ENCODE results near the gene CLCNKB.
"Not testable (repeated sequence)": the region's sequence is repeated elsewhere in the genome, so short reads cannot be mapped to it uniquely, and the experiment has no call there.

Gene CLCNKB

DNA sequence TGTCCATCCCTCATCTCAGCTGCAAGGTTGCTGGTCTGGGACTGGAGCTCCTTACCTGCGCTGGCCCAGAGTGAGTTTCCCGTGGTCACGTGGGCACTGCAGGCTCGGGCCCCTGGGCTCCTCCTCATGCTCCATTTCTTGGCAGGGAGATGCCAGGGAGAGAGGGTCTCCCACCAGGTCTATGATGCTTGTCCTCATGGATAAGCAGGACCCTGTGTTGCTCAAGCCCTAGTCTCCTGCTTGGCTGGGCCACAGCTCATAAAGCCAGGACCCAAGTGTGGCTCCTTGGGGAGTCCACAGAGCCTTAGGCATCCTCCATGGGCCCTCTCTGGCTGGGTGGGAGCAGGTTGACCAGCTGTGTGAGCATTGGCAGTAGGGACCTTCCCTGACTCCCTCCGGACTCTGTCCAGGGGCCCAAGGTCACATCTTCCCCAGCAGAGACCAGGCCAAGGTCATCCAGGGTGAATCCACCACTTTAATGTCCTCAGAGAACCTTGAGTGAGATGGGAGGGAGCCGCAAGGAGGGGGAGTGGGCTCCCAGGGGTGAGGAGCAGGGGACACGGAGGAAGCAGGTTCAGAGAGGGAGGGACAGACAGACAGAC, 13.8 kb downstream of the CLCNKB start:
- DNase-seq (ENCODE audit: low read depth, low spot score): not testable (repeated sequence)

DNA sequence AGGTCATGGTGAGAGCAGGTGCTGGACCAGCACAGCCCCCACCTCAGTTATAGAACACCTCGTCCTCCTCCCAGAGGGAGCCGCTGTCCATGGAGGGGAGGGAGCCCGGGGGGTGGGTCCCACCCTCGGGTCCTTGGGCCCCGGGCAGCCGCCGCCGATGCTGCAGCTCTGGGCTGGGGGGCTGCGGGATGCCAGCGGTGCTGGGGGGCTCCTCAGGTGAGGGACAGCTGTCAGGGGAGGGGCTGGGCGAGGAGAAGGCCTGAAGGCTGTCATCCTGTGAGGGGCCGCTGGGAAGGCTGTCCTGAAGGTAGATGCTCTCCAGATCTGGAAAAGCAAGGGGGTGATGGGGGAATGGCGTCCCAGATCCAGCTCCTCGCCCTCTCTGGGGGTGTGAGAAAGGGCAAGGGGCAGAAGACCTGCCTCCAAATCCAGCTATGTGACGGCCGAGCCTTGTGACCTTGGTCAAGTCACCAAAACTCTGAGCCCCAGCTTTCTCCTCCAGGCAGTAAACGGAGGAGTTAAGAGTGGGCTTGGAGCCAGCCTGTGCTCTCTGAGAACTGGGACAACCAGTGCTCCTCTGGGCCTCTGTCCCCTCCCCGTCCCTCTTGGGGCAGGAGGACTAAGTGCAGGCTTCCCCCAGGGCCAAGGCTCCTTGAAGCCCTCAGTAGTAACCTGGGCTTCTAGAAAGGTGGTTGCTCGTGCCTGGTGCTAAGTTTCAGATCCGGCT, 15.0 kb downstream of the CLCNKB start:
- DNase-seq (ENCODE audit: low read depth, low spot score): not testable (repeated sequence)

DNA sequence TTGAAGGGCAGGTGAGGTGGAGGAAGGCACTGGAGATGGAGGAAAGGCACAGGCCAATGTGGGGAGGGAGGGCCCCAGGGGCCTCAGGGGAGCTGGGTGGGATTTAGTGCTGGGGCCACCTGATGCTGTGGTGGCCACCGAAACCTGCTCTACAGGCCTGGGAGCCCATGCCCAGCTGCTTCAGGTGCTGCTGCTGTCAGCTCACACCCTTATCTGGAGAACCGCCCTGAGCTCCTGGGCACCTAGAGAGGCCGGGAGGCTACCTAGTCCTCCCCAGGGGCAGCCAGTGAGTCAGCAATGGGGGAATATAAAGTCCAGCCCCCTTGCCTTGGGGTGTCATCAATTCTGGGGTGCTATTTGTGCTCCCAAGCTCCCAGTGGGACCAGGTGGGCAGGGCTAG, 17.7 kb downstream of the CLCNKB start:
- DNase-seq (ENCODE audit: low read depth, low spot score): no peak

DNA sequence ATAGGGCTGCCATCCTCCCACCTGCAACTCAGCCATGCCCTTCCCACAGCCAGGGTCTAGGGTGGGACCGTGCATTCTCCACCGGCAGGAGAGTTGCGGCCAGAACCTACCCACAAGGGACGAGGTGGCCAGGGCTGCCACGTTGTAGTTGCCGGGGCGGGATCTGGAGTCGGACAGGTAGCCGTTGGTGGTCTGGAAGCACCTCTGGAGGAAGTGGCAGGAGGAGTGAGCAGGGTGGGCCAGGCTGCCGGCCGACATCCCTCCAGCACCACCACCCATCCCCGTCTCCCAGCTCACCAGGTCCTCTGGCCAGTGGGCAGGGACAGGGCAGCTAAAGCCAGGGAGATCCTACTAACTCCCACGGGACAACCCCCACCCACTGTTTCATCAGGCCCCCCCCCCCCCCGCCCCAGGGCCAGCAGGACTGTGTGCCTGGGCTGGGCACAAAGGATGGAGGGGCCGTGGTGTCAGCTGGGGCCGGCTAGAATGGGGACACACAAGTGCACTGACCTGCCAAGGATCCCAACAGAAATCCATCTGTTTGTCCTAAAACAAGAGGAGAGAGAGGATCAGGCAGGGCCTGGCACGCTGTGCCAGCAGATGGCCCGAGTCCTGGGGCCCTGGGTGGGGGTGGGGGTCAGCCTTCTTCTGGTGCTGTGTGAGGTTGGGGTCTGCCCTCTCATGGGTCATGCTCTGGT, 18.6 kb downstream of the CLCNKB start:
- not testable (repeated sequence) for DNase-seq (ENCODE audit: low read depth, low spot score)

DNA sequence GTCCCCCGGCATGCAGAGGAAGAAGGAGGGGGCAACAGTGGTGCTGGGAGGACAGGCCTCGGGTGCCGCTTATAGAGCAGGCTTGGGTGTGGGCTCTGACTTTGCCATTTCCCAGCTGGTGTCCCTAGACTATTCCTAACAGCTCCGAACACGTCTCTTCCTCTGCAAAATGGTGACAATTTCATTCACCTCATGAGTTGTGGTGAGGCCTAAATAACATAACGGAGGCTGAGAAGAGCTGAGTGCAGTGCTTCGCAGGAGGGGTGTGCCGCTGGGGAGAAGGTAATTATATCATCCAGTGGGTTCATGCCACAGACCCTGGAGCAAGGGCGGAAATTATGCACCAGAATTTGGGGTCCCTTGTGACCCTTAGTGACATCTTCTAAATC, 19.1 kb downstream of the CLCNKB start:
- DNase-seq (ENCODE audit: low read depth, low spot score): not testable (repeated sequence)

DNA sequence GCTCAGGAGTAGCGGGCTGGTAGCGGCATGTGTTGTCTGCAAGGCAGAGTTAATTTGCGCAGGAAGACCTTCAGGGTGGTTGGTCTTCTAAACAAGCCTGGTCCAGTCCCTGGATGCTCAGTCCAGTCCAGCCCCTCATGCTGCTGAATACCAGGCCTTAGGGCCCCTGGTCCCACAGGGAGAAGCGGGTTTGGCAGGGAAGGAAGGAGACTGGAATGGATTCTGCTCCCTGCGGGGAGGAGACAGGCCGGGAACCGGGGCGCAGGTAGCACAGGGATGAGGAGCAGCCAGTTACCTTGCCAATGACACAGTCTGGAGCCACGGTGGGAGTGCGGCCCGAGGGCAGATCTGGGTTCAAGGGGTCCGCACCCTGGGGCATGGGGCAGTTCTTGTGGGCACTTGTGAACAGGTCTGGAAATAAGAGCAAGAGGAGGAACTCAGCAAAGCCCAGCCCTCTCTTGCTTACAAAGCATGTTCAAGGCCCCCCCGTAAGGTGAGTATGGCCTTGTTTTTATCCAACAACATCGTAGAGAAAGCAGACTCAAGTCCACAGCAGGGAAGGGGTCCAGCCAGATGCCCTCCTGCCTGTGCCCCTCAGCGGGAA, 19.7 kb downstream of the CLCNKB start:
- no peak for DNase-seq (ENCODE audit: low read depth, low spot score)

DNA sequence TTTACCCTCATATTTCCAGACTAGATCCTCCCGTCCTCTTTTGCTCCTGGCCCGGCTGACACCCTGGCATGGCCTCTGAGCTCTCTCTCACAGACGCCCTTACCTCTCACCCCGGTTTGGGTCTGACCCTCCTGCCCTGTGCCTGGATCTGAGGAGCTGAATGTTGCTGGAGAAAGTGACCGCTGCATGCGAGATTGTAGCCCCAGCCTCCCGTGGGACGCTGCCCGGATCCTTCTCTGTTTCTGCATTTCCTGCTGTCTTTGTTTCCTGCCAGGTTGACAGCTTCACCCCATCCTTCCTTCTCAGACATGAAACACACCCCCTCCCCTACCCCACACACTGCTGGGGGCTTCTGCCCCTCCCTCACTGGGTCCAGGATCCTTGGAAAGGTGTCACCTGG, 20.3 kb downstream of the CLCNKB start:
- DNase-seq (ENCODE audit: low read depth, low spot score): no peak

DNA sequence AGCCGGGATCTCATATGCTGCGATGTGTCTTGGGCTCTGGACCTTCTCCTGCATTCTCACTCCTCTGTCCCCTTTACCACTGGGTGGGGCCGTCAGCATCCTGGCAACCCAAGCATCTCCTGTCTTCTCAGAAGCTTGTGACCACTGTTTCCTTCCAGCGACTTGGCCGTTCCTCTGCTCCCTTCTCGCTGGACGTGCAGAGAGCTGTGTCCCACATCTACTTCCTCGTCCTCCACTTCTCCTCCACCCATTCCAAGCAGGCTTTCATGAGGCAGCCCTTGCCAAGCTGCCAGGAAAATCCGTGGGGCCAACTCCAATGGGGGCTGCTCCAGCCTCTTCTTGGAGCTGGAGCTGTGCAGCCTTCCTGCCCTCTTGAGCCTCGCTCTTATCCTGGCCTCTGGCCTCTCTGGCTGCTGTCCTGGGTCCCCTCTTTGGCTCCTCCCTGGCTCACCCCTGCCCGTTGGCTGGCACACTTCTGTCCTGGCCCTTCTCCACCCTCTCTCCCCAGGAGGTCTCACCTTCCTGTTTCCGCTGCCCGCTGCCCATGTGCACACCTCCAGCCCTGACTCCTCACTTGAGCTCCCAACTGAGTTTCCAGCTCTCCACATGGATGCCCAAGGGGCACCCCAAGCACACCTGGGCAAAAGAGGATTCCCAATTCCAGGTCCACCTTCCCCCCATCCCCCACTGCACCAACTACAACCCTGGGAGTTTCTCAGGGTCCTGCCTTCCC, 21.1 kb downstream of the CLCNKB start:
- DNase-seq (ENCODE audit: low read depth, low spot score): no peak

DNA sequence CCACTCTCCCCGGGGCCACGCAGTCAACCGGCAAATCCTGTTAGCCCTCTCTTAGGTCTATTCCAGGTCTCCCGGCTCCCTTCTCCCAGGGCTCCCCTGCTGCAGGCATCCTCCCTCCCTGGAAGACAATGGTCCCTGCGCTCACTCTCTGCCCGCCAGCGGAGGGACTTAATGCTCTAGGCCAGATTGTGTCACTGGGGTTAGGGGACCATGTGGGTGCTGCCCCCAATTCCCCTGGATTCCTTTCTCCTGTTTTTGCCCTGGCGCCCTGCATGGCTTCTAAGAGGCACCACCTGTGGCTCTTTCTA, 21.6 kb downstream of the CLCNKB start:
- no peak for DNase-seq (ENCODE audit: low read depth, low spot score)

DNA sequence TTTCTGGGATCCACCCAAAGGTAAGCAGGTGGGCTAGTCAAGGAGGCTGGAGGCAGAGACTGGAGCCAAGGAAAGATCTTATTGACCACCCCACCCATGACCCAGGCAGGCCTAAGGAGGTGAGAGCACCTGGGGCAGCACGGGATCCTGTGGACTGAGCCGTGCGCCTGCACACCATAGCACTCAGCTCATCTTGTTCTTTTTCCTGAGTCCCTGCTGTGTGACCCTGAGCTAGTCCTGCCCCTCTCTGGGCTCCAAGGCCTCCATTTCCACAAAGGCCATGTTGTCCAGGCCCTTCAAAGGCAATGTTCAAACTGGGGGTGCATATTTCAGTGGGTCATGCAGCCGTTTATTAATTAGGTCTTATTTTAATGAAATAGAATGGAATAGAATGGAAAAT, 22.7 kb downstream of the CLCNKB start:
- no peak for DNase-seq (ENCODE audit: low read depth, low spot score)

DNA sequence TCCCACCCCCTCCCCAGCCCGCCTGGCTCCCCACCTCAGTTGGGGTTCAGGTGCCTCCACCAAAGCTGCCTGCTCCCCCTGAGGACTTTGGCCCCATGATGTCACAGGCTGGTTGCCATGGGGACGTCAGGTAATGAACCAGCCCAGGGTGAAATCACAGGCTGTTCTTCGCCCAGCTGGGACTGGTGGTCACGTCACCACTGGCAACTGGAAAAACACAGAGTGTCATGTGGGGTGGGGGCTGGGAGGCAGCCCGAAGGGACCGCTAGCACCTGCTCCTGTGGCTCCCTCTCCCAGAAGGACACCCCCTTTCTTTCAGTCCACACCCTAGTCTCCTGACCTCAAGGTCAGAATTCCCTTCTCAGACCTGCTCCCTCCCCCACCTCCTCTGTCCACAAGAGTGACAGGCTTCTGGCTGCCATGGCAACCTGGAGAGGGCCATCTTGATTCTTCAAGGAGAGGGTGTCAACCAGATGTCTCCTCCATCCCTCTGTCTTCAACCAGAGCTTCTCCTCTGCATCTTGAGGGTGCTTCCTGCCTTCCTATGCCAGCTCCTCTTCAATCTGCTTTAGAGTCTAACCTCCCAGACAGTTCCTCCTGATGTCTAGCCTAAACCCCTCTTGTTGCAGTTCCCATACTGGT, 23.7 kb downstream of the CLCNKB start:
- DNase-seq (ENCODE audit: low read depth, low spot score): no peak

DNA sequence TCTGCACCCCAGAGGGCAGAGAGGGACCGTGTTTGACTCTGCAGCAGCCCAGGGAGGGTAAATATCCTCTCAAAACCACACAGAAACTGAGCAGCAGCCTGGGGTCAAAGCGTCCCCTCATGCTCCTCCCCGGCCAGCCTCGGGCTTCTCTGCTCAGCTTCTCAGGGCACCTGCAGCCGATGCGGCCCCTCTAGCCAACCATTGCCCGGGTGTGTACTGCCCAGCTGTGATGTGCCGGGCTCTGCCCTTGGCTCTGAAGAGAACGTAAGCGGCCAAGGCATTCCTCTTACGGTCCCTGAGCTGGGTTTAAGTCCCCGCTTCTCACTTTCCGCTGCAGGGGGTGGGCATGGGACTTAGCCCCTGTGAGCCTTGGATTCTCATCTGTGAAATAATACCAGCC, 24.4 kb downstream of the CLCNKB start:
- no peak for DNase-seq (ENCODE audit: low read depth, low spot score)

DNA sequence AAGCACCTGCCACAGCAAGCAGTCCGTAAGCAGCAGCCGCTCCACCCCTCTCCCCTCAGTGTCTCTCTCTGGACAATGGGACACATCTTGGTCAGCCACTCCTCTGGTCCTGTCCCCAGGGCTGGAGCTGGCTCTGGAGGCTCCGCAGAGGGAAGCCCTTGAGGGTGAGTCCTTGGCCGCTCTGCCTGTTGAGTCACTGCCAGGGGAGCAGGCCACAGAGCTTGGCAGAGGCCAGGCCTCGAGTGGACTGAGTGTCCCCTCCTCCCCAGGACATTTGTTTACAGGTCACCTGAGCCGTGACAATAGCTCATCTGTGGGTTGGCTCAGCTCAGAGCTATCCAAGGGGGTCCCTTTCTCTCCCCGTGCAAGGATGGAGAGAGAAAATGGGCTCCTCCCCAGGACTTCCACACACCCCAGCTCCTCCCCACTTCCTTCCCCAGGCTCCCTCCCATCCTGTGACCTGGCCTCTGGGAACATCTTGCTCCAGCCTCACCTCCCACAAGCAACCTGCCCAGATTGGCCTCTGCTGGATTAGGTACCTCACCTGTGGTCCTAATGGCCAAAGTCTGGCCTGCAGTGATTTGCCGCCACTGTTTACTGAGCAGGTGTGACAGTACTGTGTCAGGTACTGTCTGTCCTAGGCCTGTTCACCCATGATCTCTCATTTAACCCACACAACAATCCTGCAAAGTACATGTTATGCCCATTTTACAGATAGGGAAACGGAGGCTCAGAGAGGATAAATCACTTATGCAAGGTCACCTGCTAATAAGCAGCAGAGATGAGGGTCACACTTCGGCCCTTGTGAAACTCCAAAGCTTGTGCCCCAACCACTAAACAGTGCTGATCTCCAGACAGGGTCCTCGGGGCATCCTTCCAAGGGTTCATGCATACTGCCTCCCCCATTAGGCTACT, 25.0 kb downstream of the CLCNKB start:
- no peak for DNase-seq (ENCODE audit: low read depth, low spot score)

DNA sequence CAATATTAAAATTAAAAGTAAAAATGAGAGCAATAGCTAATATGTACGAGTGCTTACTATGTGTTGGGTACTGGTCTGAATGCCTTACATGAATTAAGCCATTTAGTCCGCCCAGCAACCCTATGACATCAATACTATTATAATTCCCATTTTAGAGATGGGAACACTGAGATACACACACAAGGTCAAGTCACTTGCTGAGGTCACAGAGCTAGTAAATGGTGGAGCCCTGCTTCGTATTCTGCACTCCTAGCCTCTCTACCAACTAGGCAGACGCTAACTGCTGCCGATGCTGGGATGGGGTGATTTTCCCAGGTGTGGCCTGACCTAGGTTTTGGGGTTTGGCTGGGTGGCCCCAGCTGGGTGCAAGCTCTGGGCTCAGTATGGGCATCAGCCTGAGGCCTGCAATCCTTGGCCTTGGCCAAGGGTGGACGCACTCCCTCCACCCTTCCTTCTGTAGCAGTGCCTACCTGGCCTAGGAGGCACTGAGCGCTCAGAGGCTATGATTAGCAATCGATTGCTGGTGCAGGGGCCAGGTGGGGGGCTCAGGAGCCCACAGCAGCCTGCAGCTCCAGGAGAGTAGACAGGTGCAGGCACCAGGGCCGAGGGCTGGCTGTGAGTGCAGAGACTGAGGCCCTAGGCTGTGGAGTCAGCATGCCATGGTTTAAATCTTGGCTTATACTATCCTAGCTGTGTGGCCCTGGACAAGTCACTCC, 27.2 kb downstream of the CLCNKB start:
- no peak for DNase-seq (ENCODE audit: low read depth, low spot score)

DNA sequence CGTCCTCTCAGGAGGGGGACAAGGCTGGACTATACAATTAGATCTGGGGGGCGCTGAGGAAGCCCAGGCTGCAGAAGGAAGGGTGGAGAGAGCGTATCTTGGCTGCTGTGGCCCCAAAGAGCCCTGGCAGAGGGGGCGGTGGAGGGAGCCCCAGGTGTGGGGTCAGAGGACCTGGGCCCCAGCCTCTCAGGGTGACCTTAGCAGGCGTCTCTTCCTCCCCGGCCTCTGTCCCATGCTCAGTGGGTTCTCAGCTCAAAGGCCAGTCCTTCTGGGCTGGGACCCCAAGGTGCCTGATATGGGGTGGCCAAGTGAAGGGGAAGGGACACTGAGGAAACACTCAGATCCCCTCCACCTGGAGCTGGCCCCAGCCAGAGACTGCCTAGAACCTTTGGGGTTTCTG, 28.0 kb downstream of the CLCNKB start:
- DNase-seq (ENCODE audit: low read depth, low spot score): no peak

DNA sequence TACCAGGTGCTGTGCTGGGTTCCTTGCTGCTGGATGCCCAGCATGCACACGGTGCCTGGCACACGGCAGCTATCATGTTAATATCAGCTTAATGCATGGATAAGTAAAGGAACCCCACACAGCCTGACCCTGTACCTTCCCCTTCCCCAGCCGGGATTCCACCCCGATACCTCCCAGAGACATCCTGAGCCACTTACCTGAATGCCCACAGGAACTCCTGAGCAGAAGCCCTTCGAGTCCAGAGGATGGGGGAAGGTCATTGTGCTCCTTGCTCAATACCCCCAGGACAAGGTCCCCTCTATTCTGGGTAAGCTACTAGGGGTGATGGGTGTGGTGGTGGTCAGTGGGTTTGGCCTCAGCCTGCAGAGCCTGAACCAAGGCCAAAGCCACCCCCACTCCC, 28.5 kb downstream of the CLCNKB start:
- no peak for DNase-seq (ENCODE audit: low read depth, low spot score)

DNA sequence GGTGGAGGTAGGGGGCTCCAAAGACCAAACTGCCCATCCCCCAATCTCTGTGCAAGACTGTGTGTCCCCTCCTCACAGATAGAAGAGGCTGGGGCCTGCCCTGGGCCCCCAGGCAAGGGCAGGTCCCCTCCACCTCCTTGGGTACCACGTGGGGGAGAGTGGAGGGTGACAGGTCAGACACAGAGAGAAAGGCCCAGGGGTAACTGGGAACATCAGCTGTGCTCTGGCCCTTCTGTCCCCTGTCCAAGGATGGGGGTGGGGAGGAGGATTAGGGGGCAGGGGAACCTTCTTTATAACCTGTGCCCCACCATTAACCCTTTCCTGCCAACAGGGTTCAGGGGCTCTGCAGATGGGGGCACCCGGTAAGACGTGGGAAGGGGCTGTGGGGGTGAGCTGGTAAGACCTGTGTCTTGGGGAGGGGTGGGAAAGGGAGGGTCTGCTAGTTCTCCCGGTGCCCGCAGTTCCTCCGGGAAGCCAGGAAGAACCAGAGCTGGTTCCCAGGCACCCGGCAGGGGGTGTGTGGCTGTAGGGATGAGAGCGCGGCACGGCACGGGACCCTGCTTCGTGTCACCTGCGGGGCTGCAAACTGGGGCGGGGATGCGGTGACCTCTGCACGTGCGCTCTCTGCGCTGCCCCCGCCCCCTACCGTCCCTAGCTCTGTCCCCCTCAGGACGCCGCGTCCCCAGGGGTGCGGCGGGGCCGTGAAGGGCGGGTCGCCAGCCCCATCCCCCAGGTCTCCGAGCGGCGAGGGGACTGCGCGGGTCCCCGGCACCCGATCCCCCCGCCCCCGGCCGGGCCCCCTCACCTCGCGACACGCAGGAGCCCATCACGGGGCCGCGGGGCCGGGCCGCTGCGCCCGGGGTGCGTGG, 29.3 kb downstream of the CLCNKB start:
- no peak for DNase-seq (ENCODE audit: low read depth, low spot score)

DNA sequence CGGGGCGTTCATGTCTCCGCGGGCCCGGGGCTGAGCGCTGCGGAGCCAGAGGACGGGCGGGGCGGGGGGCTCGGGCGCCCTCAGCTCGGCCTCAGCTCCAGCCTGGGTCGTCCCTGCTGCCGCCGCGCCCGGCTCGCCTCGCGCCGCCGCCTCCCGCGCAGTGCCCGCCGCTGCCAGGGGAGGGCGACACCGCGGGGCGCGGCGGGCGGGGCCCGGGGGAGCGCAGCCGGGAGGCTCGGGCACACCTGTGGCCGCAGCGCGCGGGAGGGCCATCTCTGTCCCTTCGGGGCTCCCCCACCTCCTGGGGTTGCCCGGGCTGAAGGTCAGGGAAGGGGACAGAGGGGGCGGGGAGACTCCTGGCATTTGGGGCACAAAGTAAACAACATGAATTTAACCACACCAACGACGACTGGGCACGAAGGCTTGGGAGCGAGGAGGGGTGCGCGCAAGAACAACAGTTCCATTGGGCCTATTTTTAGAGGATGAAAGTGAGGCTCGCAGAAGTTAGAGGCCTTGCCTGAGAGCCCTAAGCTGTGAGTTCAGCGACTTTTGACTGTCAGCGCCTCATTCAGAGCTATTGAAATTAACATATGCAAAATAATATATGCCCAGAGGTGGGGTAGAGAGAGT, 30.0 kb downstream of the CLCNKB start, which contains the start of gene FAM131C:
FAM131C (minus strand) TSS at position 162 of the 630 bp plus-strand sequence. CDS start 209 bp downstream, outside the sequence.
- no peak for DNase-seq (ENCODE audit: low read depth, low spot score)
